ENCODE measurements around the gene LIMCH1. TPM values are rescaled to one million over a fixed set of nuclear protein-coding genes. Genes with fewer than 3 reads are reported as not detected.

The LIMCH1 gene
- total RNA-seq, 1 experiment from 2014 or later = 10.4 TPM

- intact Hi-C loops (cut with micrococcal nuclease) = no loop called here
- H3K9ac ChIP-seq (ENCODE audit: low read length) = no peak overlapping the region
- H3K9me2 ChIP-seq (ENCODE audit: insufficient read depth) = no peaks in the 10 kb centered on the region
- H3K36me3 ChIP-seq (ENCODE audit: control insufficient read depth in 1 of 2, insufficient read depth in 2 of 2, low read length in 2 of 2) = no peaks in the 10 kb centered on the region
- H4K20me1 ChIP-seq (ENCODE audit: insufficient read depth) = no peaks in the 10 kb centered on the region
- ChIA-PET POLR2A (no interaction called here), RAD21 (ENCODE audit: low non-redundant PET in 1 of 2, low total read pairs in 2 of 2, uncharacterized antibody in 2 of 2, unreplicated experiment in 2 of 2) (no interaction called here), CTCF (no interaction called here)
- no peaks in the 10 kb centered on the region for H3K79me2 ChIP-seq (ENCODE audit: insufficient read depth, low read length)
- ATAC-seq (no peak), DNase-seq (ENCODE audit: low read depth, low spot score) (no peak)
- H3K4me2 ChIP-seq (ENCODE audit: low read length) = no peak overlapping the region
- peaks cover 0 to 12% of the 10 kb centered on the region in 2 experiments; a peak in 1 of 4 replicates for H3K4me1 ChIP-seq (ENCODE audit: control insufficient read depth in 1 of 2, insufficient read depth in 2 of 2, low read length in 2 of 2)
- no peak overlapping the region for H3K27ac ChIP-seq (ENCODE audit: low read depth, low read length)
- TF ChIP-seq SIN3A (IDR thresholded peaks at IDR 0.05; ENCODE audit: low read depth) = no peak
- TF ChIP-seq, protein P1, sequence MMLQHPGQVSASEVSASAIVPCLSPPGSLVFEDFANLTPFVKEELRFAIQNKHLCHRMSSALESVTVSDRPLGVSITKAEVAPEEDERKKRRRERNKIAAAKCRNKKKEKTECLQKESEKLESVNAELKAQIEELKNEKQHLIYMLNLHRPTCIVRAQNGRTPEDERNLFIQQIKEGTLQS (IDR thresholded peaks at IDR 0.05) = no peak
- TF ChIP-seq, protein P2, sequence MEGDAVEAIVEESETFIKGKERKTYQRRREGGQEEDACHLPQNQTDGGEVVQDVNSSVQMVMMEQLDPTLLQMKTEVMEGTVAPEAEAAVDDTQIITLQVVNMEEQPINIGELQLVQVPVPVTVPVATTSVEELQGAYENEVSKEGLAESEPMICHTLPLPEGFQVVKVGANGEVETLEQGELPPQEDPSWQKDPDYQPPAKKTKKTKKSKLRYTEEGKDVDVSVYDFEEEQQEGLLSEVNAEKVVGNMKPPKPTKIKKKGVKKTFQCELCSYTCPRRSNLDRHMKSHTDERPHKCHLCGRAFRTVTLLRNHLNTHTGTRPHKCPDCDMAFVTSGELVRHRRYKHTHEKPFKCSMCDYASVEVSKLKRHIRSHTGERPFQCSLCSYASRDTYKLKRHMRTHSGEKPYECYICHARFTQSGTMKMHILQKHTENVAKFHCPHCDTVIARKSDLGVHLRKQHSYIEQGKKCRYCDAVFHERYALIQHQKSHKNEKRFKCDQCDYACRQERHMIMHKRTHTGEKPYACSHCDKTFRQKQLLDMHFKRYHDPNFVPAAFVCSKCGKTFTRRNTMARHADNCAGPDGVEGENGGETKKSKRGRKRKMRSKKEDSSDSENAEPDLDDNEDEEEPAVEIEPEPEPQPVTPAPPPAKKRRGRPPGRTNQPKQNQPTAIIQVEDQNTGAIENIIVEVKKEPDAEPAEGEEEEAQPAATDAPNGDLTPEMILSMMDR (IDR thresholded peaks at IDR 0.05 in 2 of 3, conservative IDR thresholded peaks at IDR 0.05 in 1 of 3; ENCODE audit: borderline replicate concordance in 1 of 3, insufficient read depth in 1 of 3, low read depth in 2 of 3, low read length in 2 of 3) = no peak
- TF ChIP-seq, protein P3, sequence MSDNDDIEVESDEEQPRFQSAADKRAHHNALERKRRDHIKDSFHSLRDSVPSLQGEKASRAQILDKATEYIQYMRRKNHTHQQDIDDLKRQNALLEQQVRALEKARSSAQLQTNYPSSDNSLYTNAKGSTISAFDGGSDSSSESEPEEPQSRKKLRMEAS (IDR thresholded peaks at IDR 0.05) = no peak
- TF ChIP-seq RAD21 (IDR thresholded peaks at IDR 0.05; ENCODE audit: low read depth) = no peak
- no peak for TF ChIP-seq ZNF274 (IDR thresholded peaks at IDR 0.05; ENCODE audit: low read depth, low read length)
- no peak for TF ChIP-seq SP1 (IDR thresholded peaks at IDR 0.05; ENCODE audit: low read depth)
- TF ChIP-seq EZH2phosphoT487 (IDR thresholded peaks at IDR 0.05; ENCODE audit: borderline replicate concordance) = no peak
- TF ChIP-seq POLR2AphosphoS5 (IDR thresholded peaks at IDR 0.05; ENCODE audit: low read depth, low read length) = no peak
- no peak for TF ChIP-seq YY1 (IDR thresholded peaks at IDR 0.05; ENCODE audit: extremely low read depth, insufficient replicate concordance, low read depth, low read length)
- TF ChIP-seq, protein P4, sequence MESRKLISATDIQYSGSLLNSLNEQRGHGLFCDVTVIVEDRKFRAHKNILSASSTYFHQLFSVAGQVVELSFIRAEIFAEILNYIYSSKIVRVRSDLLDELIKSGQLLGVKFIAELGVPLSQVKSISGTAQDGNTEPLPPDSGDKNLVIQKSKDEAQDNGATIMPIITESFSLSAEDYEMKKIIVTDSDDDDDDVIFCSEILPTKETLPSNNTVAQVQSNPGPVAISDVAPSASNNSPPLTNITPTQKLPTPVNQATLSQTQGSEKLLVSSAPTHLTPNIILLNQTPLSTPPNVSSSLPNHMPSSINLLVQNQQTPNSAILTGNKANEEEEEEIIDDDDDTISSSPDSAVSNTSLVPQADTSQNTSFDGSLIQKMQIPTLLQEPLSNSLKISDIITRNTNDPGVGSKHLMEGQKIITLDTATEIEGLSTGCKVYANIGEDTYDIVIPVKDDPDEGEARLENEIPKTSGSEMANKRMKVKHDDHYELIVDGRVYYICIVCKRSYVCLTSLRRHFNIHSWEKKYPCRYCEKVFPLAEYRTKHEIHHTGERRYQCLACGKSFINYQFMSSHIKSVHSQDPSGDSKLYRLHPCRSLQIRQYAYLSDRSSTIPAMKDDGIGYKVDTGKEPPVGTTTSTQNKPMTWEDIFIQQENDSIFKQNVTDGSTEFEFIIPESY (IDR thresholded peaks at IDR 0.05; ENCODE audit: extremely low read depth, insufficient replicate concordance, low read length) = no peak
- TF ChIP-seq CEBPB (IDR thresholded peaks at IDR 0.05; ENCODE audit: low read depth) = no peak
- TF ChIP-seq, protein P5, sequence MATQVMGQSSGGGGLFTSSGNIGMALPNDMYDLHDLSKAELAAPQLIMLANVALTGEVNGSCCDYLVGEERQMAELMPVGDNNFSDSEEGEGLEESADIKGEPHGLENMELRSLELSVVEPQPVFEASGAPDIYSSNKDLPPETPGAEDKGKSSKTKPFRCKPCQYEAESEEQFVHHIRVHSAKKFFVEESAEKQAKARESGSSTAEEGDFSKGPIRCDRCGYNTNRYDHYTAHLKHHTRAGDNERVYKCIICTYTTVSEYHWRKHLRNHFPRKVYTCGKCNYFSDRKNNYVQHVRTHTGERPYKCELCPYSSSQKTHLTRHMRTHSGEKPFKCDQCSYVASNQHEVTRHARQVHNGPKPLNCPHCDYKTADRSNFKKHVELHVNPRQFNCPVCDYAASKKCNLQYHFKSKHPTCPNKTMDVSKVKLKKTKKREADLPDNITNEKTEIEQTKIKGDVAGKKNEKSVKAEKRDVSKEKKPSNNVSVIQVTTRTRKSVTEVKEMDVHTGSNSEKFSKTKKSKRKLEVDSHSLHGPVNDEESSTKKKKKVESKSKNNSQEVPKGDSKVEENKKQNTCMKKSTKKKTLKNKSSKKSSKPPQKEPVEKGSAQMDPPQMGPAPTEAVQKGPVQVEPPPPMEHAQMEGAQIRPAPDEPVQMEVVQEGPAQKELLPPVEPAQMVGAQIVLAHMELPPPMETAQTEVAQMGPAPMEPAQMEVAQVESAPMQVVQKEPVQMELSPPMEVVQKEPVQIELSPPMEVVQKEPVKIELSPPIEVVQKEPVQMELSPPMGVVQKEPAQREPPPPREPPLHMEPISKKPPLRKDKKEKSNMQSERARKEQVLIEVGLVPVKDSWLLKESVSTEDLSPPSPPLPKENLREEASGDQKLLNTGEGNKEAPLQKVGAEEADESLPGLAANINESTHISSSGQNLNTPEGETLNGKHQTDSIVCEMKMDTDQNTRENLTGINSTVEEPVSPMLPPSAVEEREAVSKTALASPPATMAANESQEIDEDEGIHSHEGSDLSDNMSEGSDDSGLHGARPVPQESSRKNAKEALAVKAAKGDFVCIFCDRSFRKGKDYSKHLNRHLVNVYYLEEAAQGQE (IDR thresholded peaks at IDR 0.05; ENCODE audit: low read depth) = no peak
- TF ChIP-seq TCF7L2 (IDR thresholded peaks at IDR 0.05; ENCODE audit: borderline replicate concordance, extremely low read depth, insufficient read depth, insufficient read length) = no peak
- TF ChIP-seq CBX3 (IDR thresholded peaks at IDR 0.05; ENCODE audit: low read depth) = no peak
- TF ChIP-seq POLR2A (IDR thresholded peaks at IDR 0.05; ENCODE audit: borderline replicate concordance, extremely low read depth, insufficient read depth, insufficient read length) = no peak
- TF ChIP-seq JUND (IDR thresholded peaks at IDR 0.05) = no peak
- no peak for TF ChIP-seq EGR1 (IDR thresholded peaks at IDR 0.05; ENCODE audit: low read depth)
- no peaks in the 10 kb centered on the region for H3K27me3 ChIP-seq (ENCODE audit: insufficient read depth, low read length)
- BruUV-seq (replicated peaks) = no TSS peak
- H2AFZ ChIP-seq (ENCODE audit: low read depth, low read length, poor library complexity, severe bottlenecking) = no peak overlapping the region
- no peaks in the 10 kb centered on the region for H3K9me3 ChIP-seq (ENCODE audit: control insufficient read depth in 1 of 2, insufficient read depth in 1 of 2, low read depth in 1 of 2, low read length in 2 of 2)
- H3K4me3 ChIP-seq (replicated peaks in 1 of 2; ENCODE audit: low read depth in 1 of 2, low read length in 2 of 2) = no peak overlapping the region
Measured at GRCh38 chr4:41714364-41715000, 176.5 kb downstream of the LIMCH1 start.
